ENCODE data around the gene GPR162.

GRCh38 chr12:6834873-6835272 lies 13.3 kb downstream of the GPR162 start:
- TF ChIP-seq POLR2A (IDR thresholded peaks at IDR 0.05) (no peak), CTCF (IDR thresholded peaks at IDR 0.05 in 4 of 5, conservative IDR thresholded peaks at IDR 0.05 in 1 of 5) (no peak)

Measured in gastrocnemius medialis (tissue), 4 donors.